Mononuclear cell (primary cell): ENCODE measurements around the gene NDST3. TPM values are rescaled to one million over a fixed set of nuclear protein-coding genes. Genes with fewer than 3 reads are reported as not detected.

Source experiments
- H3K27me3 ChIP-seq: 2 replicates; pipeline ENCODE4 v1.6.0; 2011; ENCODE audit warnings: low read length, control low read depth; ENCODE audit not compliant: insufficient read depth
- H3K4me1 ChIP-seq: 2 replicates; pipeline ENCODE4 v1.5.1; 2011; ENCODE audit warnings: mild to moderate bottlenecking, low read length, control low read depth; ENCODE audit not compliant: insufficient read depth
- H3K4me3 ChIP-seq: 2 replicates; pipeline ENCODE4 v1.5.1; 2011; ENCODE audit warnings: mild to moderate bottlenecking, low read length, moderate library complexity
- H3K9me3 ChIP-seq: 2 replicates; pipeline ENCODE4 v1.5.1; 2011; ENCODE audit warnings: low read depth, mild to moderate bottlenecking, control low read depth, low read length
- total RNA-seq: library from RNA; depleted of rRNA; stranded (reverse); fragments of >200 nt; gene quantifications from one replicate; pipeline ENCODE4 v1.2.3, GENCODE V29; 2012

NDST3 gene
- under 0.01 TPM for total RNA-seq

GRCh38 chr4:118034053-118034785 lies at the start of gene NDST3:
Gene NDST3 (plus strand): TSS chr4:118034486. CDS start chr4:118053911, 19,425 bp downstream.
- Histone ChIP-seq H3K9me3 (no peaks in the 10 kb centered on the region), H3K4me1 (peaks cover 10% of the 10 kb centered on the region), H3K4me3 (no peak within 1 kb of the TSS), H3K27me3 (peaks cover 24% of the 10 kb centered on the region)

- Histone ChIP-seq H3K27me3 (no peaks in the 10 kb centered on the region), H3K4me3 (no peak overlapping the region), H3K9me3 (no peaks in the 10 kb centered on the region), H3K4me1 (peaks cover 25% of the 10 kb centered on the region)
Observed at GRCh38 chr4:117986321-117986720, 48.0 kb upstream of the NDST3 start.

GRCh38 chr4:117987464-117987863 lies 46.8 kb upstream of the NDST3 start:
- Histone ChIP-seq H3K27me3 (no peaks in the 10 kb centered on the region), H3K9me3 (no peaks in the 10 kb centered on the region), H3K4me3 (no peak overlapping the region), H3K4me1 (peaks cover 25% of the 10 kb centered on the region)

GRCh38 chr4:117996891-117997290 lies 37.4 kb upstream of the NDST3 start:
- no peak overlapping the region for H3K4me3 ChIP-seq
- H3K4me1 ChIP-seq = no peaks in the 10 kb centered on the region
- no peaks in the 10 kb centered on the region for H3K27me3 ChIP-seq

GRCh38 chr4:118004088-118004487 lies 30.2 kb upstream of the NDST3 start:
- Histone ChIP-seq H3K27me3 (no peaks in the 10 kb centered on the region), H3K9me3 (no peaks in the 10 kb centered on the region), H3K4me1 (no peaks in the 10 kb centered on the region), H3K4me3 (no peak overlapping the region)

More at GRCh38 chr4:117996891-117997290, 37.4 kb upstream of the NDST3 start:
- H3K9me3 ChIP-seq = no peaks in the 10 kb centered on the region

GRCh38 chr4:118005883-118006282 lies 28.4 kb upstream of the NDST3 start:
- Histone ChIP-seq H3K27me3 (no peaks in the 10 kb centered on the region), H3K4me3 (no peak overlapping the region), H3K9me3 (no peaks in the 10 kb centered on the region), H3K4me1 (no peaks in the 10 kb centered on the region)

- Histone ChIP-seq H3K9me3 (no peaks in the 10 kb centered on the region), H3K4me1 (no peaks in the 10 kb centered on the region), H3K27me3 (no peaks in the 10 kb centered on the region), H3K4me3 (no peak overlapping the region)
Observed at GRCh38 chr4:118012142-118012541, 22.1 kb upstream of the NDST3 start.

- Histone ChIP-seq H3K4me3 (no peak overlapping the region), H3K9me3 (no peaks in the 10 kb centered on the region), H3K4me1 (no peaks in the 10 kb centered on the region), H3K27me3 (no peaks in the 10 kb centered on the region)
Observed at GRCh38 chr4:118014831-118015230, 19.5 kb upstream of the NDST3 start.

- Histone ChIP-seq H3K4me3 (no peak overlapping the region), H3K9me3 (no peaks in the 10 kb centered on the region)
Observed at GRCh38 chr4:118018381-118019145, 15.7 kb upstream of the NDST3 start.

GRCh38 chr4:118026806-118027205 lies 7.5 kb upstream of the NDST3 start:
- H3K4me3 ChIP-seq = no peak overlapping the region

More at GRCh38 chr4:118018381-118019145, 15.7 kb upstream of the NDST3 start:
- Histone ChIP-seq H3K27me3 (no peaks in the 10 kb centered on the region), H3K4me1 (no peaks in the 10 kb centered on the region)

GRCh38 chr4:118029224-118029623 lies 5.1 kb upstream of the NDST3 start:
- H3K4me3 ChIP-seq = no peak overlapping the region
- peaks cover 18% of the 10 kb centered on the region for H3K27me3 ChIP-seq
- peaks cover 10% of the 10 kb centered on the region for H3K4me1 ChIP-seq
- no peaks in the 10 kb centered on the region for H3K9me3 ChIP-seq

More at GRCh38 chr4:118026806-118027205, 7.5 kb upstream of the NDST3 start:
- Histone ChIP-seq H3K27me3 (peaks cover 4% of the 10 kb centered on the region), H3K9me3 (no peaks in the 10 kb centered on the region), H3K4me1 (no peaks in the 10 kb centered on the region)

GRCh38 chr4:118032691-118033090 lies 1.6 kb upstream of the NDST3 start:
- H3K27me3 ChIP-seq = peaks cover 24% of the 10 kb centered on the region
- peaks cover 10% of the 10 kb centered on the region for H3K4me1 ChIP-seq
- H3K4me3 ChIP-seq = no peak overlapping the region
- no peaks in the 10 kb centered on the region for H3K9me3 ChIP-seq

- Histone ChIP-seq H3K27me3 (peaks cover 24% of the 10 kb centered on the region), H3K4me3 (no peak overlapping the region), H3K4me1 (peaks cover 10% of the 10 kb centered on the region), H3K9me3 (no peaks in the 10 kb centered on the region)
Observed at GRCh38 chr4:118033148-118034052, 886 bp upstream of the NDST3 start.

GRCh38 chr4:118035309-118035708 lies 1.0 kb downstream of the NDST3 start:
- H3K4me3 ChIP-seq = no peak overlapping the region
- peaks cover 24% of the 10 kb centered on the region for H3K27me3 ChIP-seq
- H3K9me3 ChIP-seq = no peaks in the 10 kb centered on the region

GRCh38 chr4:118036336-118036735 lies 2.0 kb downstream of the NDST3 start:
- H3K4me3 ChIP-seq = no peak overlapping the region
- H3K27me3 ChIP-seq = peaks cover 24% of the 10 kb centered on the region
- peaks cover 10% of the 10 kb centered on the region for H3K4me1 ChIP-seq
- no peaks in the 10 kb centered on the region for H3K9me3 ChIP-seq

More at GRCh38 chr4:118035309-118035708, 1.0 kb downstream of the NDST3 start:
- H3K4me1 ChIP-seq = peaks cover 10% of the 10 kb centered on the region
